ENCODE data around the gene ZNF750.

DNA sequence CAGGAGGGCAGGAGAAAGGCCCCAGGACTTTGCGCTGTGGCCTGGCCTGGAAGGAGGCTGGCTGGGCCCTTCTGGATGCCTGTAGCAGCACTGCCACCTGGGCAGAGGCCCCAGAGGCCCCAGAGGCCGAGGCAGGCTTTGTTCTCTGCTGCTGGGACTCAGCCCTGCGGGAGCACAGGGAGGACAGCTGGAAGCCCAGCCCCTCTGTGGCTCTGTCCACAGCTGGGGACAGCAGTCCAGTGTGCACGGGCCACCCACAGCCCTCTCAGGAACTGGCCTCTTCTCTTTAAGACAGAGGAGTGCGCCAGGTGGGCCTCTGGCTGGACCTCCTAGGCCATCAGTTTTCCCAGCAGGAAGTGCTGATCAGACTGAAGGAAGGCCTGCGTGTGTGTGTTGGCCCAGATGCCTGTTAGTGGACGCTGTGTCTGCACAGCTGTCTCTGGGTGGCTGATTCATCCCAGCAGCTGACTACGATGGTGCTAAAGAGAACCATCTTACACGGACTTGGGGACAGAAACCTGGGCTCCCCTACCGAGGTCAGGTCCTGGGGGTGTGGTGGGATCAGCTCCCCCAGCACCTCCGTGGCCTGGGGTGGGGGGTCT is 26.9 kb upstream of the ZNF750 start:
- TF ChIP-seq, protein P1, sequence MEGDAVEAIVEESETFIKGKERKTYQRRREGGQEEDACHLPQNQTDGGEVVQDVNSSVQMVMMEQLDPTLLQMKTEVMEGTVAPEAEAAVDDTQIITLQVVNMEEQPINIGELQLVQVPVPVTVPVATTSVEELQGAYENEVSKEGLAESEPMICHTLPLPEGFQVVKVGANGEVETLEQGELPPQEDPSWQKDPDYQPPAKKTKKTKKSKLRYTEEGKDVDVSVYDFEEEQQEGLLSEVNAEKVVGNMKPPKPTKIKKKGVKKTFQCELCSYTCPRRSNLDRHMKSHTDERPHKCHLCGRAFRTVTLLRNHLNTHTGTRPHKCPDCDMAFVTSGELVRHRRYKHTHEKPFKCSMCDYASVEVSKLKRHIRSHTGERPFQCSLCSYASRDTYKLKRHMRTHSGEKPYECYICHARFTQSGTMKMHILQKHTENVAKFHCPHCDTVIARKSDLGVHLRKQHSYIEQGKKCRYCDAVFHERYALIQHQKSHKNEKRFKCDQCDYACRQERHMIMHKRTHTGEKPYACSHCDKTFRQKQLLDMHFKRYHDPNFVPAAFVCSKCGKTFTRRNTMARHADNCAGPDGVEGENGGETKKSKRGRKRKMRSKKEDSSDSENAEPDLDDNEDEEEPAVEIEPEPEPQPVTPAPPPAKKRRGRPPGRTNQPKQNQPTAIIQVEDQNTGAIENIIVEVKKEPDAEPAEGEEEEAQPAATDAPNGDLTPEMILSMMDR (IDR thresholded peaks at IDR 0.05; ENCODE audit: insufficient read depth, low read length, poor library complexity, severe bottlenecking) = no peak
- TF ChIP-seq EZH2phosphoT487 (conservative IDR thresholded peaks at IDR 0.05; ENCODE audit: low read length) = no peak

All from SU-DHL-6 (cell line).